HG02759 (cell line): Measurements from ENCODE around the gene SEMA4A.
"Not testable (repeated sequence)": the region's sequence is repeated elsewhere in the genome, so short reads cannot be mapped to it uniquely, and the experiment has no call there.

Experiments used
- ATAC-seq: cut with Tn5 transposase; IDR thresholded peaks from one replicate; pipeline ENCODE4 v1.9.1; 2021; ENCODE audit warnings: mild to moderate bottlenecking, moderate library complexity; ENCODE audit not compliant: unreplicated experiment

Gene SEMA4A

GRCh38 chr1:156118177-156118868, 35.1 kb upstream of the SEMA4A start:
- no peak for ATAC-seq

GRCh38 chr1:156119503-156120209, 33.7 kb upstream of the SEMA4A start:
- ATAC-seq: no peak

- ATAC-seq: no peak
Observed at GRCh38 chr1:156120318-156120717, 33.1 kb upstream of the SEMA4A start.

GRCh38 chr1:156121005-156121404, 32.4 kb upstream of the SEMA4A start:
- ATAC-seq: not testable (repeated sequence)

GRCh38 chr1:156121457-156121856, 31.9 kb upstream of the SEMA4A start:
- no peak for ATAC-seq

DNA sequence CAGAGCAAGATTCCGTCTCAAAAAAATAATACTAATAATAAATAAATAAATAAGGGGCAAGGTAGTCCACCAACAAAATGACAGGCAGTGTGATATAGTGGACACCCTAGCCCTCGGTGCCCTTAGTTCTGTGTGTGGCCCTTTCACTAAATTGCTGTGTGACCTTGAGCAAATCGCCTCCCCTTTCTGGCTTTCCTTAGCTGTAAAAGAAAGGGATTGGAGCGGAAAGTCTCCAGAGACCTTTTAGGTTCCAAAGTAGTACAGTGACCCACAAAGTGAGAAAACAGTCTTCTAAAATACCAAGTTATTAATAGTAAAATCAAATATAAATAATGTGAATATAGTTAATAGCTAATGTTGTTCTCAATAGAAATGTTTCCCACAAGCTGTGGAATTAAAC, 31.3 kb upstream of the SEMA4A start:
- ATAC-seq: no peak

- no peak for ATAC-seq
Observed at GRCh38 chr1:156122519-156123355, 30.6 kb upstream of the SEMA4A start.

- ATAC-seq: no peak
Observed at GRCh38 chr1:156123356-156124196, 29.8 kb upstream of the SEMA4A start.

DNA sequence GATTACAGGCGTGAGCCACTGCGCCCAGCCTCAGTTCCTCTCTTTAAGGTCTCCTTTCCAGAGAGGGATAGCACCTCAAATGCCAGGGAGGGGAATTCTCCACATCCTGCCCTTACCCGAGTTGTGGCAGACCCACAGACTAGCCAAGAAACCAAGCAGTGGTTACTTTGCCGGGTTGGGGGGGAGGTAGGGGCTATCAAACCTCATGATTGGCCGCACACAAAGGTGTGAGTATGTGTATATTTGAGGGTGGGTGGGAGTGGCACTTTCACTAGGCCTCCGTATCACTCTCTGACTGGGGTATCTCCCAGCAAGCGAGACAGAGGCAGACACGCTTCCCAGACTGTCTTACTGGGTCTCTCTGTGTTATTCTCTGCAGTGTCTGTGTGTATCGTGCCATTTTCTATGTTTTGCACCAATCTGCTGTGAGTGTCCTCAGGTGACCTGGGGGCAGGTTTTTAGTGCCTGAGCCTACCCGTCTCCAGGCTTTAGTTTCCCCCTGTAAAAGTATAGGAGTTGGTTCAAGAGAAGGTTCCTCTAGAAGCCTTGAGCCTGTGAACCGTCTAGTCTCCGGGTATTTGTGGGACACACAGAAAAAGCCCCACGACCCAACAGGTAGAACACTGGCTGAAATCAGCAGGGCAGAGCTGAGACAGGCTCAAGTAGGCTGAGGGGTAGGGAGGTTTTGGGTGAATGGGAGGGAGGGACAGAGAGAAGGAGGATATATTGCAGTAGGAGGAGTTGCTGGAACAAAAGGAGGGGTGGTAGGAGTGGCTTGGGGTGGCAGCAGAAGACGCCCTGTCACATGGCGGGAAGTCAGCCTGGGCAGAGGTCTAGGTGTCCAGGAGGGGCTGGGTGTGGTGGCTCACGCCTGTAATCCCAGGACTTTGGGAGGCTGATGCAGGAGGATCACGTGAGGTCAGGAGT, 28.6 kb upstream of the SEMA4A start:
- ATAC-seq: no peak

- ATAC-seq: not testable (repeated sequence)
Observed at GRCh38 chr1:156125544-156125943, 27.8 kb upstream of the SEMA4A start.

GRCh38 chr1:156126043-156126629, 27.2 kb upstream of the SEMA4A start:
- ATAC-seq: peak; percentile 38

- peak; percentile 46 for ATAC-seq
Observed at GRCh38 chr1:156126630-156127534, 26.5 kb upstream of the SEMA4A start.

- no peak for ATAC-seq
Observed at GRCh38 chr1:156128308-156128653, 25.1 kb upstream of the SEMA4A start.

- no peak for ATAC-seq
Observed at GRCh38 chr1:156128654-156129597, 24.5 kb upstream of the SEMA4A start.

GRCh38 chr1:156129687-156130577, 23.5 kb upstream of the SEMA4A start:
- ATAC-seq: no peak

GRCh38 chr1:156130578-156130942, 22.8 kb upstream of the SEMA4A start:
- ATAC-seq: no peak
